Panc1 (cell line): ENCODE measurements around the gene TPPP. TPM values are rescaled to one million over a fixed set of nuclear protein-coding genes. Genes with fewer than 3 reads are reported as not detected.

ENCODE experiments used
- ATAC-seq: fragments of 200-7000 bp; cut with Tn5 transposase; 2 replicates; pipeline ENCODE4 v1.9.1; 2020; ENCODE audit warnings: mild to moderate bottlenecking, moderate library complexity
- BruUV-seq: library from RNA; stranded (reverse); fragments of 400-500 nt; replicated peaks from 2 replicates; lab custom pipeline; 2021; lab: Mats Ljungman, UMichigan
- CTCF ChIA-PET: fragments of 300-600 bp; sonication (Branson Sonifier 250); formaldehyde crosslinking; loops from one replicate; lab custom pipeline; 2022; ENCODE audit warnings: antibody characterized with exemption; lab: Charles Lee
- POLR2A ChIA-PET: fragments of 300-600 bp; sonication (Branson Sonifier 250); formaldehyde crosslinking; loops from one replicate; lab custom pipeline; 2022; ENCODE audit warnings: antibody characterized with exemption; lab: Charles Lee
- DNase-seq: peaks from one replicate; pipeline ENCODE4 v3.0.0-alpha.2; 2010; ENCODE audit warnings: low read depth, low spot score
- H3K27ac ChIP-seq: 2 replicates; pipeline ENCODE4 v1.5.1; 2011; ENCODE audit warnings: mild to moderate bottlenecking, low read length, inconsistent platforms
- H3K27me3 ChIP-seq: fragments of 200-500 bp; sonication (Bioruptor generic); 2 replicates; pipeline ENCODE4 v1.6.0; 2014; ENCODE audit warnings: low read length, inconsistent platforms; ENCODE audit not compliant: control insufficient read depth, insufficient read depth
- H3K36me3 ChIP-seq: fragments of 200-500 bp; sonication (Bioruptor generic); 2 replicates; pipeline ENCODE4 v1.5.1; 2014; ENCODE audit warnings: inconsistent platforms, mild to moderate bottlenecking, low read length, moderate library complexity; ENCODE audit not compliant: control insufficient read depth, insufficient read depth
- H3K4me1 ChIP-seq: 2 replicates; pipeline ENCODE4 v1.5.1; 2011; ENCODE audit warnings: inconsistent platforms, mild to moderate bottlenecking, low read length, moderate library complexity; ENCODE audit not compliant: control insufficient read depth, insufficient read depth
- H3K4me3 ChIP-seq, 2 experiments: 2 replicates each; pipeline ENCODE4 v1.5.1; 2011 to 2012; ENCODE audit warnings: low read depth in 2 of 2, low read length in 2 of 2, mild to moderate bottlenecking in 2 of 2, inconsistent platforms in 1 of 2, moderate library complexity in 1 of 2
- H3K9me3 ChIP-seq: fragments of 200-500 bp; sonication (Bioruptor generic); 2 replicates; pipeline ENCODE4 v1.5.1; 2014; ENCODE audit warnings: low read depth, mild to moderate bottlenecking, inconsistent platforms, low read length, moderate library complexity; ENCODE audit not compliant: control insufficient read depth, insufficient read depth
- CTCF ChIP-seq: fragments of 450-650 bp; IDR thresholded peaks from 2 replicates; pipeline ENCODE4 v1.5.1; 2017; ENCODE audit warnings: mild to moderate bottlenecking
- POLR2AphosphoS5 ChIP-seq: IDR thresholded peaks from 2 replicates; pipeline ENCODE4 v1.6.1; 2012; ENCODE audit warnings: mild to moderate bottlenecking, low read depth, low read length, moderate library complexity
- SIN3A ChIP-seq: IDR thresholded peaks from 2 replicates; pipeline ENCODE4 v1.6.1; 2012; ENCODE audit warnings: low read depth, mild to moderate bottlenecking, low read length, moderate library complexity, borderline replicate concordance; ENCODE audit not compliant: insufficient read depth
- TCF7L2 ChIP-seq: IDR thresholded peaks from 2 replicates; pipeline ENCODE4 v1.6.1; 2011; ENCODE audit warnings: mild to moderate bottlenecking, low read depth, low read length, inconsistent platforms
- in situ Hi-C: cut with HindIII; loops from 2 replicates; pipeline ENCODE4 v1.10.0; 2016; ENCODE audit warnings: low sequenced_read_pairs, low pct_unique_long_range_greater_than_20kb
- intact Hi-C: fragments of 100-400 bp; cut with micrococcal nuclease; formaldehyde crosslinking; loops from one replicate; pipeline ENCODE4 v1.10.0; 2022; ENCODE audit not compliant: unreplicated experiment
- total RNA-seq: library from RNA; stranded (reverse); gene quantifications from one replicate; pipeline ENCODE4 v1.2.1, GENCODE V29; 2021; ENCODE audit not compliant: unreplicated experiment
- TF ChIP-seq, protein P1 (sequence below), 2 experiments: IDR thresholded peaks; 2 replicates each; pipeline ENCODE4 v1.6.1; 2011 to 2012; ENCODE audit warnings: low read depth in 2 of 2, control low read depth in 1 of 2, low read length in 1 of 2, mild to moderate bottlenecking in 1 of 2, moderate library complexity in 1 of 2; ENCODE audit not compliant: insufficient read depth in 1 of 2

TPPP gene
- total RNA-seq, 1 experiment from 2014 or later, result 0.98 TPM

DNA sequence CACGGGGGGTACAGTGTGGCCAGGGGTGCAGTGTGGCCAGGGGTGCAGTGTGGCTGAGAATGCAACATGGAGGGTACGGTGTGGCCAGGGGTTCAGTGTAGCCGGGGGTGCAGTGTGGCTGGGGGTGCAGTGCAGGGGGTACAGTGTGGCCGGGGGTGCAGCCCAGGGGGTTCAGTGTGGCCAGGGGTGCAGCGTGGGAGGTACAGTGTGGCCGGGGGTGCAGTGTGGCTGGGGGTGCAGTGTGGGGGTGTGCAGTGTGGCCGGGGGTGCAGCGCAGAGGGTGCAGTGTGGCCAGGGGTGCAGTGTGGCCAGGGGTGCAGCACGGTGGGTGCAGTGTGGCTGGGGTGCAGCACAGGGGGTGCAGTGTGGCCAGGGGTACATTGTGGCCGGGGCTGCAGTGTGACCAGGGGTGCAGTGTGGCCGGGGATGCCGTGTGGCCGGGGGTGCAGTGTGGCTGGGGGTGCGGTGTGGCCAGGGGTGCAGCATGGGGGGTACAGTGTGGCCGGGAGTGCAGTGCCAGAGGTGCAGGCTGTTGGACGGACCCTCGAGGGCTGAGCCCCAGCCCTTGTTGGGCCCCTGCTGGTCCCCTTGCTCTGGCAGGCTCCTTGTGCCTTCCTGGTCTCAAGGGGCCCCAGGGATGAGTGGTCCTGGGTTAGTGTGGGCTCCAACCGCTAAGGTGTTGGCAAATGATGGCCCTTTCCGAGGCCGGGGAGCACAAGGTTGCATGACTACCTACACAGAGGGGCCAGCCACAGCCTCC is 17.9 kb downstream of the TPPP start:
- in situ Hi-C loops, result no loop called here
- no TSS peak for BruUV-seq
- H3K27ac ChIP-seq, result no peak overlapping the region
- DNase-seq, result no peak
- peaks cover 38% of the 10 kb centered on the region for H3K4me1 ChIP-seq
- no peak for ATAC-seq
- no peak overlapping the region for H3K4me3 ChIP-seq
- intact Hi-C loops, result no loop called here
- no peak for TF ChIP-seq CTCF
- no peak for TF ChIP-seq SIN3A
- TF ChIP-seq POLR2AphosphoS5, result no peak
- CTCF ChIA-PET, result no interaction called here
- no peaks in the 10 kb centered on the region for H3K36me3 ChIP-seq
- no peaks in the 10 kb centered on the region for H3K9me3 ChIP-seq
- POLR2A ChIA-PET, result interaction anchor here (0.8 kb wide), 1 partner anchor 171 kb away, joined by 12 read pairs; no protein-coding TSS in a partner anchor
- no peaks in the 10 kb centered on the region for H3K27me3 ChIP-seq

DNA sequence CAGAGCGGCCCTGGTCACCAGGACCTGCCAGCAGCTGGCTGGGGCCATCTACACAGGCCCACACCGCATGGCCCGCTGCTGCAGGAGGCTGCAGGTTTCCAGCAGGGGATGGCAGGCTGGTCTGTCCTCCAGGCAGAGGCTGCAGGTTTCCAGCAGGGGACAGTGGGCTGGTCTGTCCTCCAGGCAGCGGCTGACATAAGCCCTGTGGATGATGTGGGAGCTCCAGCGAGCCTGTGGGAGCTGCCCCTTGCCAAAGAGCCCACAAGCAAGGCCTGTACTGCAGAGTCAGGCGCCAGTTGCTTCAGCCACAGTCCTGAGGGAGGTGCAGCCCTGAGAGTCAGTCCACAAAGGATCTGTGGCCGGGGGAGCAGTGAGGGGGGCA is 18.5 kb downstream of the TPPP start:
- intact Hi-C loops, result loop anchor here (5.0 kb wide), 1 partner anchor 228 kb away; no protein-coding TSS in a partner anchor
- DNase-seq (no peak), ATAC-seq (peak; percentile 2; the same call in 1 of the 2 replicates)
- BruUV-seq, result no TSS peak
- in situ Hi-C loops, result no loop called here
- TF ChIP-seq, protein P1, sequence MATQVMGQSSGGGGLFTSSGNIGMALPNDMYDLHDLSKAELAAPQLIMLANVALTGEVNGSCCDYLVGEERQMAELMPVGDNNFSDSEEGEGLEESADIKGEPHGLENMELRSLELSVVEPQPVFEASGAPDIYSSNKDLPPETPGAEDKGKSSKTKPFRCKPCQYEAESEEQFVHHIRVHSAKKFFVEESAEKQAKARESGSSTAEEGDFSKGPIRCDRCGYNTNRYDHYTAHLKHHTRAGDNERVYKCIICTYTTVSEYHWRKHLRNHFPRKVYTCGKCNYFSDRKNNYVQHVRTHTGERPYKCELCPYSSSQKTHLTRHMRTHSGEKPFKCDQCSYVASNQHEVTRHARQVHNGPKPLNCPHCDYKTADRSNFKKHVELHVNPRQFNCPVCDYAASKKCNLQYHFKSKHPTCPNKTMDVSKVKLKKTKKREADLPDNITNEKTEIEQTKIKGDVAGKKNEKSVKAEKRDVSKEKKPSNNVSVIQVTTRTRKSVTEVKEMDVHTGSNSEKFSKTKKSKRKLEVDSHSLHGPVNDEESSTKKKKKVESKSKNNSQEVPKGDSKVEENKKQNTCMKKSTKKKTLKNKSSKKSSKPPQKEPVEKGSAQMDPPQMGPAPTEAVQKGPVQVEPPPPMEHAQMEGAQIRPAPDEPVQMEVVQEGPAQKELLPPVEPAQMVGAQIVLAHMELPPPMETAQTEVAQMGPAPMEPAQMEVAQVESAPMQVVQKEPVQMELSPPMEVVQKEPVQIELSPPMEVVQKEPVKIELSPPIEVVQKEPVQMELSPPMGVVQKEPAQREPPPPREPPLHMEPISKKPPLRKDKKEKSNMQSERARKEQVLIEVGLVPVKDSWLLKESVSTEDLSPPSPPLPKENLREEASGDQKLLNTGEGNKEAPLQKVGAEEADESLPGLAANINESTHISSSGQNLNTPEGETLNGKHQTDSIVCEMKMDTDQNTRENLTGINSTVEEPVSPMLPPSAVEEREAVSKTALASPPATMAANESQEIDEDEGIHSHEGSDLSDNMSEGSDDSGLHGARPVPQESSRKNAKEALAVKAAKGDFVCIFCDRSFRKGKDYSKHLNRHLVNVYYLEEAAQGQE (IDR thresholded peaks at IDR 0.05; ENCODE audit: insufficient read depth in 1 of 2, low read depth in 2 of 2, low read length in 1 of 2), result no peak
- no peak for TF ChIP-seq TCF7L2
- TF ChIP-seq SIN3A, result no peak
- TF ChIP-seq CTCF, result no peak
- TF ChIP-seq POLR2AphosphoS5, result no peak
- ChIA-PET POLR2A (interaction anchor here (0.8 kb wide), 1 partner anchor 170 kb away, joined by 12 read pairs; no protein-coding TSS in a partner anchor), CTCF (no interaction called here)
- H3K27ac ChIP-seq, result no peak overlapping the region
- H3K9me3 ChIP-seq, result no peaks in the 10 kb centered on the region
- no peaks in the 10 kb centered on the region for H3K36me3 ChIP-seq
- no peak overlapping the region for H3K4me3 ChIP-seq
- H3K4me1 ChIP-seq, result peaks cover 45% of the 10 kb centered on the region
- H3K27me3 ChIP-seq, result no peaks in the 10 kb centered on the region
